ENCODE results near the gene ARL8A.
"Not testable (repeated sequence)": the region's sequence is repeated elsewhere in the genome, so short reads cannot be mapped to it uniquely, and the experiment has no call there.

Gene ARL8A

GRCh38 chr1:202133496-202133895, 11.0 kb downstream of the ARL8A start:
- no peak for DNase-seq

- DNase-seq: no peak
Observed at GRCh38 chr1:202133001-202133400, 11.5 kb downstream of the ARL8A start.

DNA sequence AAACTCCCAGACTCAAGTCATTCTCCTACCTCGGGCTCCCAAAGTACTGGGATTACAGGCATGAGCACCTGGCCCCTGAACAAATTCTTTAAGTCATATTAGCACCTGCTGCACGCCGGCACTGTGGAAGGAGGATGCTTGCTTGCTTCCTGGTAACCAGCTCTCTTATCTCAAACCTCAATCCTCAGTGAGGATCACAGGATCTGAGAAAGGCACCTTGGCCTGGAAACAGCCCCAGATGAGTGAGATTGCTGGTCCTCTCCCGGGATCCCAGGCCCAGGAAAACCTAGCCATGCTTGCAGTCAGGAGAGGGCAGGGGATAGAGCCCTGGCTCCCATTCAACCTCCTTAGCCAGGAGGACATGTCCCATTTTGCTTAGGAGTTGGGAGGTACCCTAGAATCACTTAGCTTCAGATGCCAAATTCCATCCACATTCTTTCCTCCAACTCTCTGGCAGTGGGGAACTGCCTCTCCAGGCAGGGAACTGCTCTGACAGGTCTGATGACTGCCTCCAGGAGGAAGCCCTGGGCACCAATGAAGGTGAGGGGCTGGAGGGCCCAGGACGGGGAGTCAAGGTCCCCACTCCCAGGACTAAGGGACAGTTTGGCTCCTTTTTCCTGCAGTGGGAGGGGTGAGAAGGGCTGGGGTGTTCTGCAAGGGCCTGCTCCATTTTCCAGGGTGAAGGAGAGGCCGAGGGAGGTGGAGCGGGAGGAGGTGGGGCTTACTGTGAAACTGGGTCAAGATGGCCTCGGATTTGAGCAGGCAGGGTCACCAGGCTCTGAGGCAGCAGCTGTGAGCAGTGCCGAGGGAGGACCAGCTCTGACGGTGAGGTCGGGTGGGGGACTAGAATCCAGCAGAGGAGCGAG, 12.3 kb downstream of the ARL8A start:
- DNase-seq: no peak

DNA sequence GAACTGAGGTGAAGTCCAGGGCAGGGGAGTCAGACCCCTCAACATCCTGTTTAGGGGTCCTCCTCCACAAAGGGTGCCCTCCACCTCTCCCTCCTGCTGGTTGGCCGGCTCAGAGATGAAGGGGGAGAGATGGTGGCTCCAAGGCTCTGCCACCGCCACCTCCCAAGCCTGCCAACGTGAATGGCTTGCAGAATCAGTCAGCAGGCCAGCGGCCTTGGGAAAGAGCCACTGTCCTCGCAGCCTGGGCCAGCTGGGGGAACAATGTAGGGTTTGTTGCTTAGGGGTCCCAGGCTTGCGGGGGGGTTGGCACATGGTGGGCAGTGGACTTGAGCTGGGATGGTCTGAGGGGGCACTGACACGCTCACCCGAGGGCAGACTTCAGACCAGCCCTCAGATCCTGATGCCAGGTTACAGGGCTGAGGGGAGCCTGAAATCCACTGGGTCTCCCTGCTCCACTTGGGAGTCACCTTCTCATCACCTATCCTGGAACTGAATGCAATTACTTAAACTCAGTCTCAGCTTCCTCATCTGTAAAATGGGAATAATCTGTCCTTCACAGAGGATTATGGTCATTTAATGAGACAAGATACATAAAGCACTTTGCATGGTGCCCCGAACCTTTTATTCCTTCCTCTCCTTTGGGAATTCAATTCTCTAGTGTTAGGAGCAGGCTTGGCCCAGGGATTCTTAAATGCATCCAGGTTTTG, 13.6 kb downstream of the ARL8A start:
- no peak for DNase-seq

GRCh38 chr1:202130297-202130721, 14.2 kb downstream of the ARL8A start:
- DNase-seq: no peak

DNA sequence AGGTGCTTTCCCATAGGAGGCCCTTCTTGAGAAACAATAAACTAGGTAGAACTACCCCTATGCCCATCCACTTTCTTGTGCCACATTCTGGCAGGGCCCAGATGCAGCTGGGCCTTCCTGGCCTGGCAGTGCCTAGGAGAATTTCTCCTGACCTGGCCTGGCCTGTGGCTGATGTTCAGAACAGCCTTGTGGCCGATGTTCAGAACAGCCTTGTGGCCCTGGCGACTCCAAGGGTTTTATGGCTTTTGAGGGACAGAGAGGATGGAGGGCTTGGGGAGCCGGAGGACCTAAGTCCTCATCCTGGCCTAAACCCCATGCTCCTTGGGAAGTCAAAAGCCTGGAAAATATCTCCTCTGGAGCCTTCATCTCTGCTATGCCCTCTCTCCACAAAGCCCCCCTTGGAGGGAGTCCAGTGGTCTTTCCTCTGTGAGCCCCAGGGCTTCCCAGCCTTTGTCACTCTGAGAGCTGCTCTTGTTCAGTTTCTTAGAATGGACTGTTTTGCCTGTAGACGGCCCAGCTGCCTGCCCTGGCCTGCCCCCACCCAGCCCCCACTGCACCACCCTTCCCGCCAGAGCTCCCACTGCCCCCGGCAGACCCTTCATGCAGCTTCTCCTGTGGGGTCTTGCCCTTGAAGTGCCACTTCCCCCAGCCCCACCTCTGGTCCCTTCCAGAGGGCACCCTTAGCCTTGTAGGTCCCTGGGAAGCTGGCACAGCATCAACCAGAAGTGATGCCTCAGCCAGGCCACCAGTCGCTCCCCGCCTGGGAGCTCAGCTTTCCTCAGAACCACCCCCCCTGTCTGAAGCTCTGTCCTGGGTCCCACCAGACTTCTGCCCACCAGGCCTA, 14.9 kb downstream of the ARL8A start:
- no peak for DNase-seq

- no peak for DNase-seq
Observed at GRCh38 chr1:202127836-202128622, 16.5 kb downstream of the ARL8A start.

- DNase-seq: no peak
Observed at GRCh38 chr1:202127061-202127460, 17.5 kb downstream of the ARL8A start.

DNA sequence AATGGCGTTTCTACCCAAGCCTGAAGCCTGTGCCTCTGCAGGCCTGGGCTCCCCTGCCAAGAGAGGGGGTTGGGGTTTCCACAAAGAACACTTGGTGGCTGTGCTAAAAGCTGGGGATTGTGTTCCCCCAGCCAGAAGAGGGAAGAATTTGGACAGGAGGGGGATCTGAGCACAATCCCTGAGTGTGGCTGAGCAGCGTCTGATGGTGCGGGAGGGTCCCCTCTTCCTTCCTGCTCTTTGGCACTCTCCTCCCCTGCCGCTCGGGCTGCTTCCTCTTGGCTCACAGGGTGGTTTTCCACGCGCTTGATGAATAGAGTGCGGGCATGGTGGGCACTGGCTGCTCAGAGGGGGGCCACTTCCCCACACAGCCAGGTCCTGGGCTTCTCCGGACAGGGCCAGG, 18.1 kb downstream of the ARL8A start:
- no peak for DNase-seq

DNA sequence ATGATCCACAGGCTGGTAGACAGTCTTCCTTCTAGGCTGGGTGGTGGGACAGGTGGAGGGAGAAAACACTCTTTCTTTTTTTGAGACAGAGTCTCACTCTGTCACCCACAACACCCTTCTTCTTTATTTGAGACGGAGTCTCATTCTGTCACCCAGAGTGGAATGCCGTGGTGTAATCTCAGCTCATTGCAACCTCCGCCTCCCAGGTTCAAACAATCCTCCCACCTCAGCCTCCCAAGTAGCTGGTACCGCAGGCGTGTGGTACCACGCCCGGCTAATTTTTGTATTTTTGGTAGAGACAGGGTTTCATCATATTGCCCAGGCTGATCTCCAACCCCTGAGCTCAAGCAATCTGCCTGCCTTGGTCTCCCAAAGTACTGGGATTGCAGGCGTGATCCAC, 18.9 kb downstream of the ARL8A start:
- DNase-seq: no peak

- DNase-seq: no peak
Observed at GRCh38 chr1:202124142-202124541, 20.4 kb downstream of the ARL8A start.

GRCh38 chr1:202123336-202123813, 21.2 kb downstream of the ARL8A start:
- DNase-seq: no peak

DNA sequence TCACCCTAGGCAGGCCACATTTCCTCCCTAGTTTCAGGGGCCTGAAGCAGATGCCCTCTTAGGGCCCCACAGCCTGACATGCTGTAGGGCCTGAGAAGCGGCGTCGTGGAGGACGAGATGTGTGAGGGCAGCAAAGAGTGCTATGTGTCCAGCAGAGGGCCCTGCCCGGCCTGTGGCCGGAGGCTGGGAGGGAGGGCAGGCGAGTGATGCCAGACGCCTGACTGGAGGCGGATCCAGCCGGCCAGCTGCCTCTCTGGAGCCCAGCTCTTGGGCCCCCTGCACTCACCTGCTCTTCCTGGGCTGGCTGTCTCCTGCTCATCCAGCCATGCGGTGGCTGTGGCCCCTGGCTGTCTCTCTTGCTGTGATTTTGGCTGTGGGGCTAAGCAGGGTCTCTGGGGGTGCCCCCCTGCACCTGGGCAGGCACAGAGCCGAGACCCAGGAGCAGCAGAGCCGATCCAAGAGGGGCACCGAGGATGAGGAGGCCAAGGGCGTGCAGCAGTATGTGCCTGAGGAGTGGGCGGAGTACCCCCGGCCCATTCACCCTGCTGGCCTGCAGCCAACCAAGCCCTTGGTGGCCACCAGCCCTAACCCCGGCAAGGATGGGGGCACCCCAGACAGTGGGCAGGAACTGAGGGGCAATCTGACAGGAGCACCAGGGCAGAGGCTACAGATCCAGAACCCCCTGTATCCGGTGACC, 21.8 kb downstream of the ARL8A start, which contains the start of gene GPR37L1:
TSS of gene GPR37L1 (plus strand) at position 279 of the 697 bp plus-strand sequence. CDS start at position 326, 47 bp downstream.
- DNase-seq: no peak

DNA sequence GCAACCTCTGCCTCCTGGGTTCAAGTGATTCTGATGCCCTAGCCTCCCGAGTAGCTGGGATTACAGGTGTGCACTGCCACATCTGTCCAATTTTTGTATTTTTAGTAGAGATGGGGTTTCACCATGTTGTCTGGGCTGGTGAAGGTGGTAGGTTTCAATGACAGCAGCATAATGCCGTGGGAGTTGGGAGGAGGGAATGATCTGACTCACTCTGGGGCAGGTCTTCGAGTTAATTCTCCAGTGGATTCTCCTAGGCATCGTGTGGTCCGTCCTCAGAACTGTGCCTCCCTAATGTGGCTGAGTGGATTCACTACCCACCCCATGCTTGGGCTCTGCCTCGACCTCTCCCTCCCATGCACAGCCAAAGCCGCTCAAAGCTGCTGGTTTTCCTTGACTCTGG, 23.5 kb downstream of the ARL8A start:
- no peak for DNase-seq

DNA sequence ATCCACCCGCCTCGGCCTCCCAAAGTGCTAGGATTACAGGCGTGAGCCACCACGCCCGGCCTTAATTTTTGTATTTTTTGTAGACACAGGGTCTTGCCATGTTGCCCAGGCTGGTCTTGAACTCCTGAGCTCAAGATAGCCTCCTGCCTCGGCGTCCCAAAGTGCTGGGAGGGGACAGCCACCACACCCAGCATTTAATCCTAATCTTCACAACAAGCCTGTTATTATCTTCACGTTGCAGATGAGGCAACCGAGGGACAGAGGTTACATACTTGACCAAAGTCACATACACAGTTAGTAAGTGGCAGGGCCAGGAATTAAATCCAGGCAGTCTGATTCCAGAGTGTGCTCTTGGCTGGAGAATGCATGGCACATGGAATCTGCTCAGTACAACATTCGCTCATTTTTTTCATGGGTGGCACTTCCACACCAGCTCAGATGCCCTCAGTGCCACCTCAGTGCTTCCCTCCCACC, 26.6 kb downstream of the ARL8A start:
- DNase-seq: no peak

DNA sequence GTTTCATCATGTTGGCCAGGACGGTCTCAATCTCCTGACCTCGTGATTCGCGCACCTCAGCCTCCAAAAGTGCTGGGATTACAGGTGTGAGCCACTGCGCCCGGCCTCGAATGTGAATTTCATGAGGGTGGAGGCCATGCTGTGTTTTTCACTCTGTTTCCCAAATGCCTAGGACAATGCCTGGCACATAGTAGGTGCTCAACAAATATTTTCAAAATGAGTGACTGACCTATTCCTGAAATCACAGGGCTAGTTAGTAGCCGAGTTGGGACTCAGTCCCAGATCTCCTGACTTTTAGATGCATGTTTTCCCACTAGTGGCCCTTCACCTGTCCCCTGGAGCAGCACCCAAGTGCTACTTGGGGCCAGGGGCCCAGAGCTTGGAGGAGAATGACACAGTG, 28.2 kb downstream of the ARL8A start:
- DNase-seq: no peak

- peak; percentile 20 for DNase-seq
Observed at GRCh38 chr1:202113690-202114300, 30.7 kb downstream of the ARL8A start.

DNA sequence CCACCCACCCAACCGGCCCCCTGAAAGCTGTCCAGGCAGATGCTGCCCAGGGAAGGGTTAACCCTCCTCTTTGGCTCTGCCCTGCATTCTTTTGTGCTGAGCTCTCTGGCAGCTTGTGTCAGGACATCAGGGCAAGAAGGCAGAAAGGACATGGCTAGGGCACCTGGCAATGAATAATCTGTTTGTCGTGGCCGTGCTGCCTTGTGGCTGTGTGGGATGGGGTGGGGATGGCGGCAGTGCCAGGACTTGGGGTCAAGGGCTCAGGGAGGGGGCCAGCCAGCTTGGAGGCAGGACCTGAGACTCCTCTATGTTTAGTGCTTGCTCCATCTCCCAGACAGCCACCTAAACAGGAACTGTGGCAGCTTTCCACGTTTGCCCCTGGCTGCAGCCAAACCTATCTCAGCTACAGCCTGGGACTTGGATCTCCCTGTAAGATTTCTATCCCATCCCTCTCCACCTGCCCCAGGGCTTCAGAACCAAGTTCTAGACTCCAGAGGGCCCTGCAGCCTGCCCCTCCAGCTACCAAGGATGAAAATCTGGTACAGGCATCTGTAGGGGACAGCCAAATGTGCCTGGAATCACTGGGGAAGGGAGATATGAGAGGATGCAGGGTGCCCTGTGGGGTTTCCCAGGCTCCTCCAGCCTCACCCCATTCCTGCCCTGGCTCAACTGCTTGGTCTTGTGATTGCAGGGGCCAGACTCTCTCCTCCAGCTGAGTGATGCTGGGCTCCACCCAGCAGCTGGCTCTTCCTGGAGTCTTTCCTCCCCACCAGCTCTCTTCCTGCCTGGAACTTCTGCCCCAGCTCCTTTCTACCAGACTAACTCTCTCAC, 31.5 kb downstream of the ARL8A start:
- peak; percentile 33 for DNase-seq

- DNase-seq: not testable (repeated sequence)
Observed at GRCh38 chr1:202111589-202111988, 32.9 kb downstream of the ARL8A start.

- no peak for DNase-seq
Observed at GRCh38 chr1:202110977-202111376, 33.6 kb downstream of the ARL8A start.
